ENCODE results near the gene NEBL. TPM values are rescaled to one million over a fixed set of nuclear protein-coding genes. Genes with fewer than 3 reads are reported as not detected.

NEBL gene
- total RNA-seq, 4 donors from 2014 or later = 33.9 to 66.0 (median 53.4) TPM

- DNase-seq = no peak
- intact Hi-C loops (cut with DNase I) = no loop called here
- TF ChIP-seq POLR2A (IDR thresholded peaks at IDR 0.05) (no peak), CTCF (IDR thresholded peaks at IDR 0.05) (no peak)
- H3K4me1 ChIP-seq = no peaks in the 10 kb centered on the region
- WGBS, 2 donors = 80 to 89% methylated on average over 4 of the region's 4 CpGs
- H3K9me3 ChIP-seq = no peaks in the 10 kb centered on the region
- no peak overlapping the region for H3K27ac ChIP-seq
- H3K36me3 ChIP-seq = no peaks in the 10 kb centered on the region
- H3K4me3 ChIP-seq = no peak overlapping the region
- H3K27me3 ChIP-seq = no peaks in the 10 kb centered on the region
Measured at GRCh38 chr10:20919481-20919880, 22.4 kb upstream of the NEBL start.

- Histone ChIP-seq H3K9me3 (no peaks in the 10 kb centered on the region), H3K4me1 (no peaks in the 10 kb centered on the region), H3K27ac (no peak overlapping the region), H3K27me3 (no peaks in the 10 kb centered on the region), H3K4me3 (no peak overlapping the region), H3K36me3 (no peaks in the 10 kb centered on the region)
- no peak for TF ChIP-seq POLR2A (IDR thresholded peaks at IDR 0.05)
- no peak for TF ChIP-seq CTCF (IDR thresholded peaks at IDR 0.05)
- intact Hi-C loops (cut with DNase I) = no loop called here
- no peak for DNase-seq
- 31 to 45% methylated on average over 1 of the region's 1 CpG for WGBS, 2 donors
Measured at GRCh38 chr10:20916976-20917375, 19.9 kb upstream of the NEBL start.

- Histone ChIP-seq H3K36me3 (no peaks in the 10 kb centered on the region), H3K4me1 (no peaks in the 10 kb centered on the region), H3K27ac (no peak overlapping the region), H3K9me3 (no peaks in the 10 kb centered on the region), H3K4me3 (no peak overlapping the region), H3K27me3 (no peaks in the 10 kb centered on the region)
- DNase-seq = no peak
- no peak for TF ChIP-seq POLR2A (IDR thresholded peaks at IDR 0.05)
- no peak for TF ChIP-seq CTCF (IDR thresholded peaks at IDR 0.05)
- intact Hi-C loops (cut with DNase I) = no loop called here
- 75% methylated on average over 1 of the region's 1 CpG for WGBS, 2 donors
Measured at GRCh38 chr10:20912969-20913368, 15.9 kb upstream of the NEBL start.

- Histone ChIP-seq H3K4me1 (no peaks in the 10 kb centered on the region), H3K9me3 (no peaks in the 10 kb centered on the region), H3K27me3 (no peaks in the 10 kb centered on the region), H3K36me3 (no peaks in the 10 kb centered on the region), H3K27ac (no peak overlapping the region), H3K4me3 (no peak overlapping the region)
- intact Hi-C loops (cut with DNase I) = no loop called here
- 74 to 76% methylated on average over 4 of the region's 4 CpGs for WGBS, 2 donors
- no peak for TF ChIP-seq POLR2A (IDR thresholded peaks at IDR 0.05)
- no peak for TF ChIP-seq CTCF (IDR thresholded peaks at IDR 0.05)
- DNase-seq = no peak
Measured at GRCh38 chr10:20911626-20912025, 14.5 kb upstream of the NEBL start.

- intact Hi-C loops (cut with DNase I) = no loop called here
- H3K4me3 ChIP-seq = no peak overlapping the region
- H3K27ac ChIP-seq = no peak overlapping the region
- no peaks in the 10 kb centered on the region for H3K4me1 ChIP-seq
- TF ChIP-seq CTCF (IDR thresholded peaks at IDR 0.05) = no peak
- TF ChIP-seq POLR2A (IDR thresholded peaks at IDR 0.05) = no peak
- H3K36me3 ChIP-seq = peaks cover 0 to 5% (median 0%) of the 10 kb centered on the region in 3 donors
- no peaks in the 10 kb centered on the region for H3K9me3 ChIP-seq
- DNase-seq = no peak
- H3K27me3 ChIP-seq = no peaks in the 10 kb centered on the region
Measured at GRCh38 chr10:20909801-20910200, 12.7 kb upstream of the NEBL start.
